Measurements from ENCODE around the gene BAIAP2. TPM values are rescaled to one million over a fixed set of nuclear protein-coding genes. Genes with fewer than 3 reads are reported as not detected.

Gene BAIAP2
- total RNA-seq, 2 donors from 2014 or later, result 8.0 to 11.5 TPM

- WGBS, 2 donors, result 6 to 50% methylated on average over 2 to 26 of the region's 28 CpGs
- ATAC-seq, result no peak
Measured at GRCh38 chr17:81160306-81160705, 125.4 kb downstream of the BAIAP2 start.

DNA sequence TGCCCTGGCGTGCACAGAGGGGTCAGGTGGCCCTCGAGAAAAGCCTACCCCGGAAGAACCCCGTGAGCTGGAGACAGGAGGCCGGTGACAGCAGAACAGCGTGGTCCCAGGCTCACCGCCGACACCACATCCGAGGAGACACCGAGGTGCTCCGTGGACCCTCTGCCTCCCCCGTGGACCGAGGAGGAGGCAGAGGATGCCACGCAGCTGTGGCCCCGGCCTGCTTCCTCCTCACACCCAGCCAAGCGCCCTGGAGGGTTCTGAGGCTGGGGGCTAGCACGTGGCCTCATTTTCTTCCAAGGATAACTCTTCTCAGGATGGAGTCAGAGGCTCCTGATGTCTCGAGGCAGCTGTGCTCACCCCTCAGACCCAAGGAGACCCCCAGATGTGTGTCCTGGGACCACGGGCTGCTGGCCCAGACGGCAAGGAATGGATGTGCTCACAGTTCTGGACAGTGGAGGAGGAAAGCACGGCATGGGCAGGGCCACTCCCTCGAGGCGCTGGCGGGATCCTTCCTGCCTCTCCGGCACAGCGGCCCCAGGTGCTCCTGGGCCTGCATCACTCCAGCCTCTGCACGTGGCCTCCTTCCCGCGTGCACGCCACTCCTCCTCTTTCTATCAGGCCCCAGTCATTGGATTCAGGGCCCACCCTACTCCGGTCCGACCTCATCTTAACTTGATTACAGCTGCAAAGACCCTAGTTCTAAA is 125.9 kb downstream of the BAIAP2 start:
- TF ChIP-seq POLR2A (IDR thresholded peaks at IDR 0.05) (no peak), CTCF (IDR thresholded peaks at IDR 0.05) (no peak)
- 69 to 78% methylated on average over 4 to 29 of the region's 32 CpGs for WGBS, 2 donors
- Histone ChIP-seq H3K9me3 (no peaks in the 10 kb centered on the region), H3K36me3 (replicated peaks in 1 of 2; ENCODE audit: insufficient read depth in 1 of 2, low read depth in 2 of 2) (no peaks in the 10 kb centered on the region), H3K27ac (peak overlapping the region in 2 of 4 donors; percentile 38 to 82), H3K4me3 (no peak overlapping the region), H3K4me1 (peaks cover 60% of the 10 kb centered on the region), H3K27me3 (no peaks in the 10 kb centered on the region)
- peak; percentile 38 to 62 (median 51) for DNase-seq
- ATAC-seq, result no peak
- intact Hi-C loops (cut with DNase I), result no loop called here

More at GRCh38 chr17:81160306-81160705, 125.4 kb downstream of the BAIAP2 start:
- no peaks in the 10 kb centered on the region for H3K9me3 ChIP-seq
- no peak overlapping the region for H3K4me3 ChIP-seq
- H3K4me1 ChIP-seq, result peaks cover 56% of the 10 kb centered on the region
- DNase-seq, result peak; percentile 60 to 74 (median 67)
- H3K27ac ChIP-seq, result peak overlapping the region in 2 of 4 donors; percentile 31 to 82
- H3K27me3 ChIP-seq, result no peaks in the 10 kb centered on the region
- intact Hi-C loops (cut with DNase I), result no loop called here
- no peaks in the 10 kb centered on the region for H3K36me3 ChIP-seq (replicated peaks in 1 of 2; ENCODE audit: insufficient read depth in 1 of 2, low read depth in 2 of 2)
- TF ChIP-seq POLR2A (IDR thresholded peaks at IDR 0.05) (no peak), CTCF (IDR thresholded peaks at IDR 0.05) (no peak)

DNA sequence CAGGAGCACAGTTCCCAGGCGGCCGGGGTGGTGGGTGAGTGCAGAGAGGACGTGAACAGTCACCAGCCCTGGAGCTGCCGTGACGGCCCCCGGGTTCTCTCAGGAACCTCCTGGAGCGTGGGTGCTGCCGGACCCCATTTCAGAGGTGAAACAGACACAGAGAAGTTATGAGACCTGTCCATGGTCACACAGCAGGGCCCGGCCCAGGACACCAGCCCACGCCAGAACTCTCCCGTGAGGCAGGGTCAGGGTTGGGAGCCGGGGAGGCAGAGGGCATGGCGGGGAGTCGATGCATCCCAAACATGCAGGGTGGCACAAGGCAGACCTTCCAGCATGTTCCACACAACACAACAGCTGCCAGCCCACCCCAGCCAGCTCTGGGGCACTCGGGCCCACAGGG is 126.6 kb downstream of the BAIAP2 start:
- Histone ChIP-seq H3K27ac (peak overlapping the region in 3 of 4 donors; percentile 3 to 92 (median 82)), H3K4me3 (no peak overlapping the region), H3K36me3 (replicated peaks in 1 of 2; ENCODE audit: insufficient read depth in 1 of 2, low read depth in 2 of 2) (no peaks in the 10 kb centered on the region), H3K4me1 (peaks cover 61% of the 10 kb centered on the region), H3K9me3 (no peaks in the 10 kb centered on the region), H3K27me3 (no peaks in the 10 kb centered on the region)
- ATAC-seq, result no peak
- no peak for DNase-seq
- intact Hi-C loops (cut with DNase I), result no loop called here
- WGBS, 2 donors, result 92 to 100% methylated on average over 5 to 15 of the region's 15 CpGs
- no peak for TF ChIP-seq CTCF (IDR thresholded peaks at IDR 0.05)
- TF ChIP-seq POLR2A (IDR thresholded peaks at IDR 0.05), result no peak

DNA sequence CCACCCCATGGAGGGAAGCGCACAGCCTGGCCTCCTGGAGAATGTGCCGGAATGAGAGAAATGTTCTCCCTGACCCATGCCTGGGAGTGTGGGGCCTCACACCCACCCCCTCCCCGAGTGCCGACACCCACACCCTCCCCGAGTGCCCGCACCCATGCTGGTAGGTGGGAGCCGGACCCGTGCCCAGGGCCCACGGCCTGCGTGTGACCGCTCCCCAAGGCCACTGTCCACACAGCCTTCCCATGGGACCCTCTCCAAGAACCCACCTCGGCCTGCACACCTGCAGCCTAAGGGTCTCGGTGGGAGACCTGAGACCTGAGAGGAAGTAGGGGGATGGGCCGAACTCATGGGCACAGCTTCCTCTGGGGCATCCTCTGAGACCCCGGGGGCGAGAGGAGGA is 127.0 kb downstream of the BAIAP2 start:
- Histone ChIP-seq H3K27ac (peak overlapping the region; percentile 82 to 92 (median 86)), H3K9me3 (no peaks in the 10 kb centered on the region), H3K36me3 (replicated peaks in 1 of 2; ENCODE audit: insufficient read depth in 1 of 2, low read depth in 2 of 2) (no peaks in the 10 kb centered on the region), H3K4me1 (peaks cover 65% of the 10 kb centered on the region), H3K4me3 (no peak overlapping the region), H3K27me3 (no peaks in the 10 kb centered on the region)
- TF ChIP-seq CTCF (IDR thresholded peaks at IDR 0.05), result no peak
- TF ChIP-seq POLR2A (IDR thresholded peaks at IDR 0.05), result no peak
- DNase-seq (no peak), ATAC-seq (no peak)
- intact Hi-C loops (cut with DNase I), result no loop called here
- WGBS, 2 donors, result 68 to 76% methylated on average over 7 to 15 of the region's 16 CpGs

DNA sequence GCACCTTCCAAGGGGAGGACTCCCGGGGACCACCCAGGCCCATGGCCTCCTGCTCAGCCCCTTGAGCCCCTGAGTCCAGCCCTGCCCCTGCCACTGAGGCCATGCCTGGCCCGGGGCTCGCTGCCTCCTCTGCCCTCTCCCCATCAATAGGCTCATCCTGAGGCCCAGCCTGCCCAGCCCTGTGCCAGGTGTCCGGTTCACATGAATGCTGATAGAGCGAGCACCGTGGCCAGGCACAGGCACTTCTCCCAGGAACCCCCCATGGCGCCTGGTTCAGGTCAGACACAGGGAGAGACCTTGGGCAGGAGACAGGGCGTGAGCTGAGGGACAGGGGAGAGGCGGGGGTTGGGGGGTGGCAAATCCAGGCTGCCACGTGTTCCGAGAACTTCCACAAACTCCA is 127.5 kb downstream of the BAIAP2 start:
- Histone ChIP-seq H3K36me3 (replicated peaks in 1 of 2; ENCODE audit: insufficient read depth in 1 of 2, low read depth in 2 of 2) (no peaks in the 10 kb centered on the region), H3K27ac (peak overlapping the region; percentile 82 to 92 (median 86)), H3K9me3 (no peaks in the 10 kb centered on the region), H3K4me3 (no peak overlapping the region), H3K27me3 (no peaks in the 10 kb centered on the region), H3K4me1 (peaks cover 65% of the 10 kb centered on the region)
- DNase-seq (peak; percentile 88 to 94 (median 93)), ATAC-seq (peak; percentile 76)
- intact Hi-C loops (cut with DNase I), result no loop called here
- TF ChIP-seq CTCF (IDR thresholded peaks at IDR 0.05), result no peak
- TF ChIP-seq POLR2A (IDR thresholded peaks at IDR 0.05), result peak; percentile 23 to 40 (median 27)
- 36 to 37% methylated on average over 2 to 11 of the region's 11 CpGs for WGBS, 2 donors
